Ovary (tissue), 3 donors: ENCODE results near the gene CLPSL1.

ENCODE experiments used
- CTCF ChIP-seq, 3 donors: fragments of 450-650 bp in 2 of 3; fragments of 200-600 bp in 1 of 3; IDR thresholded peaks; one replicate each; pipeline versions ENCODE4 v1.5.1 to v1.8.0; 2016 to 2022; ENCODE audit warnings: antibody characterized with exemption in 3 of 3, mild to moderate bottlenecking in 1 of 3
- EP300 ChIP-seq: sonication (generic); formaldehyde crosslinking; IDR thresholded peaks from one replicate; pipeline ENCODE4 v1.6.1; 2017; ENCODE audit warnings: antibody characterized with exemption
- POLR2A ChIP-seq: fragments of 450-650 bp; IDR thresholded peaks from one replicate; pipeline ENCODE4 v1.6.1; 2017; ENCODE audit warnings: antibody characterized with exemption, mild to moderate bottlenecking, moderate library complexity
- donor health status: DM: no; HTN: no; CAD: no.

- TF ChIP-seq CTCF (IDR thresholded peaks at IDR 0.05): no peak
- TF ChIP-seq EP300: no peak
- no peak for TF ChIP-seq POLR2A
Observed at GRCh38 chr6:35776364-35777215, 4.2 kb upstream of the CLPSL1 start, which contains the start of gene CLPSL2.
